PFSK-1 (cell line): Measurements from ENCODE around the gene CLBA1.

Source experiments
- POLR2AphosphoS5 ChIP-seq: IDR thresholded peaks from 2 replicates; pipeline ENCODE4 v1.6.1; 2012; ENCODE audit warnings: low read depth, mild to moderate bottlenecking, control low read depth, low read length, moderate library complexity
- TF ChIP-seq, protein P1 (sequence below), 2 experiments: IDR thresholded peaks; 2 replicates each; pipeline versions ENCODE4 v1.6.1 to v1.8.0; 2011 to 2012; ENCODE audit warnings: low read depth in 2 of 2, low read length in 2 of 2, control low read depth in 1 of 2, inconsistent platforms in 1 of 2, mild to moderate bottlenecking in 1 of 2, moderate library complexity in 1 of 2; ENCODE audit not compliant: insufficient read depth in 1 of 2

DNA sequence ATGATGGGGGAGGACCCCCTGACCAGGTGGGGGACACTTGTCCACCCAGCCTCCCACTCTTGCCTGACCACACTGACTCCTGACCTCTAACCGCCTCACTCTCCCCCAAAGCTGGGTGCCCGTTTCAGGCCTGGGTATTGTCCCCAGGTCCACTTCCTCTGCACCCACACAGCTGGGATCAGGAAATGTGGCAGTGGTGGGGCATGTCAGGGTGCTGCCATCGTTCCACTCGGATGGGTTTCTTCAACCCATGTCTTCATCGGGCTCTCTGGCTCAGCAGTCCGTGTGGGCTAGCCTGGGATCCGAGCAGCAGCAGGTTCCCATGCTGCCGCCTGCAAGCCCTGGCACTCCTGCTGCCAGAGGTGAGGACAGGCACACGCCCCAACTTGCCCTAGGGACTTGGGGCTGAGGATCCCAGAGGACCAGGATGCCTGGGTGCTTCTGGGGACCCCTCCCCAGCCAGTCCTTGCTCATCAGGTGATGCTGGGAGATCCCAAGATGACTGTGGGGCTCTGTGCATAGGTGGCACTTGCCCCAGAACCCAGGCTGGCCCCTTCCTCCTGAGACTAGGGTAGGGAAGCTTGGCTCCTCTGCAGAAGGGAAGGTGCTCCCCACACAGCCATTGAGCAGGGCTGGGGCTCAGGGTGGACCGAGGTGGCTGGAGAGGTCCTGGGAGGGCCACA is 2.9 kb upstream of the CLBA1 start:
- no peak for TF ChIP-seq POLR2AphosphoS5
- TF ChIP-seq, protein P1, sequence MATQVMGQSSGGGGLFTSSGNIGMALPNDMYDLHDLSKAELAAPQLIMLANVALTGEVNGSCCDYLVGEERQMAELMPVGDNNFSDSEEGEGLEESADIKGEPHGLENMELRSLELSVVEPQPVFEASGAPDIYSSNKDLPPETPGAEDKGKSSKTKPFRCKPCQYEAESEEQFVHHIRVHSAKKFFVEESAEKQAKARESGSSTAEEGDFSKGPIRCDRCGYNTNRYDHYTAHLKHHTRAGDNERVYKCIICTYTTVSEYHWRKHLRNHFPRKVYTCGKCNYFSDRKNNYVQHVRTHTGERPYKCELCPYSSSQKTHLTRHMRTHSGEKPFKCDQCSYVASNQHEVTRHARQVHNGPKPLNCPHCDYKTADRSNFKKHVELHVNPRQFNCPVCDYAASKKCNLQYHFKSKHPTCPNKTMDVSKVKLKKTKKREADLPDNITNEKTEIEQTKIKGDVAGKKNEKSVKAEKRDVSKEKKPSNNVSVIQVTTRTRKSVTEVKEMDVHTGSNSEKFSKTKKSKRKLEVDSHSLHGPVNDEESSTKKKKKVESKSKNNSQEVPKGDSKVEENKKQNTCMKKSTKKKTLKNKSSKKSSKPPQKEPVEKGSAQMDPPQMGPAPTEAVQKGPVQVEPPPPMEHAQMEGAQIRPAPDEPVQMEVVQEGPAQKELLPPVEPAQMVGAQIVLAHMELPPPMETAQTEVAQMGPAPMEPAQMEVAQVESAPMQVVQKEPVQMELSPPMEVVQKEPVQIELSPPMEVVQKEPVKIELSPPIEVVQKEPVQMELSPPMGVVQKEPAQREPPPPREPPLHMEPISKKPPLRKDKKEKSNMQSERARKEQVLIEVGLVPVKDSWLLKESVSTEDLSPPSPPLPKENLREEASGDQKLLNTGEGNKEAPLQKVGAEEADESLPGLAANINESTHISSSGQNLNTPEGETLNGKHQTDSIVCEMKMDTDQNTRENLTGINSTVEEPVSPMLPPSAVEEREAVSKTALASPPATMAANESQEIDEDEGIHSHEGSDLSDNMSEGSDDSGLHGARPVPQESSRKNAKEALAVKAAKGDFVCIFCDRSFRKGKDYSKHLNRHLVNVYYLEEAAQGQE (IDR thresholded peaks at IDR 0.05; ENCODE audit: insufficient read depth in 1 of 2, low read depth in 2 of 2, low read length in 2 of 2): no peak
